Left lung (tissue), 10 donors: ENCODE results near the gene SLC6A12. TPM values are rescaled to one million over a fixed set of nuclear protein-coding genes. Genes with fewer than 3 reads are reported as not detected.

Source experiments
- ATAC-seq: fragments of 200-7000 bp; cut with Tn5 transposase; one replicate; pipeline ENCODE4 v1.9.1; 2020; ENCODE audit warnings: moderate library complexity
- DNase-seq, 4 donors: peaks; one replicate each; pipeline ENCODE4 v3.0.0-alpha.2; 2013 to 2020
- H3K27ac ChIP-seq, 2 donors: fragments of 200-600 bp; sonication (generic) in 1 of 2; one replicate each; pipeline versions ENCODE4 v1.5.0 to v1.8.0; 2020 to 2021
- H3K27me3 ChIP-seq, 2 donors: fragments of 200-600 bp; sonication (generic) in 1 of 2; one replicate each; pipeline versions ENCODE4 v1.5.0 to v1.8.0; 2020 to 2021
- H3K36me3 ChIP-seq, 2 donors: fragments of 200-600 bp; sonication (generic) in 1 of 2; one replicate each; pipeline versions ENCODE4 v1.5.0 to v1.8.0; 2020 to 2021
- H3K4me1 ChIP-seq, 2 donors: fragments of 200-600 bp; one replicate each; pipeline ENCODE4 v1.8.0; 2021
- H3K4me3 ChIP-seq, 2 donors: fragments of 200-600 bp; sonication (generic) in 1 of 2; one replicate each; pipeline versions ENCODE4 v1.5.0 to v1.8.0; 2020 to 2021; ENCODE audit warnings: mild to moderate bottlenecking in 1 of 2
- H3K9me3 ChIP-seq, 2 donors: fragments of 200-600 bp; sonication (generic) in 1 of 2; one replicate each; pipeline versions ENCODE4 v1.5.0 to v1.8.0; 2020 to 2021
- CTCF ChIP-seq, 2 donors: fragments of 200-600 bp; sonication (generic) in 1 of 2; IDR thresholded peaks; one replicate each; pipeline versions ENCODE4 v1.5.0 to v1.8.0; 2021; ENCODE audit warnings: antibody characterized with exemption in 2 of 2
- intact Hi-C, 2 donors: fragments of 100-400 bp; cut with DNase I; formaldehyde crosslinking; loops; one replicate each; pipeline versions ENCODE4 v1.11.2 to v1.14.2; 2022
- polyA plus RNA-seq, 6 donors: library from polyadenylated mRNA; unstranded; fragments of 120-200 nt; gene quantifications; one replicate each; pipeline ENCODE4 v1.2.1, GENCODE V29; 2013; ENCODE audit not compliant: insufficient read length in 6 of 6
- total RNA-seq, 2 donors: library from RNA; stranded (reverse); fragmentation: NEBNext Ultra II Directional; extraction: Animal tissue kit (Norgen Biotek cat#: 25700); gene quantifications; one replicate each; pipeline ENCODE4 v1.2.1, GENCODE V29; 2021
- donor health status: DM: no; HTN: yes; CAD: no.
- donor health status: DM: no; HTN: no; CAD: no.

SLC6A12 gene
- total and polyA plus RNA-seq, 8 donors: 0.52 to 4.7 (median 0.92) TPM

- Histone ChIP-seq H3K27me3 (peaks cover 3 to 34% of the 10 kb centered on the region in 2 donors), H3K4me3 (peak overlapping the region in 1 of 2 donors; percentile 30), H3K9me3 (no peaks in the 10 kb centered on the region), H3K36me3 (no peaks in the 10 kb centered on the region), H3K27ac (peak overlapping the region in 1 of 2 donors; percentile 82), H3K4me1 (peaks cover 0 to 15% of the 10 kb centered on the region in 2 donors)
- peak; percentile 43 for ATAC-seq
- intact Hi-C loops: no loop called here
- no peak for TF ChIP-seq CTCF (IDR thresholded peaks at IDR 0.05)
- DNase-seq: peak in 3 of 4 donors; percentile 38 to 75 (median 45)
Observed at GRCh38 chr12:212715-213526, 1.0 kb downstream of the SLC6A12 start.

- peaks cover 3 to 34% of the 10 kb centered on the region in 2 donors for H3K27me3 ChIP-seq
- H3K36me3 ChIP-seq: no peaks in the 10 kb centered on the region
- peaks cover 0 to 15% of the 10 kb centered on the region in 2 donors for H3K4me1 ChIP-seq
- peak overlapping the region in 1 of 2 donors; percentile 82 for H3K27ac ChIP-seq
- no peaks in the 10 kb centered on the region for H3K9me3 ChIP-seq
- DNase-seq: no peak
- peak overlapping the region in 1 of 2 donors; percentile 30 for H3K4me3 ChIP-seq
- intact Hi-C loops: no loop called here
- ATAC-seq: no peak
- no peak for TF ChIP-seq CTCF (IDR thresholded peaks at IDR 0.05)
Observed at GRCh38 chr12:212415-212714, 1.6 kb downstream of the SLC6A12 start.

- no peak for DNase-seq
- H3K4me3 ChIP-seq: no peak overlapping the region
- peaks cover 0 to 15% of the 10 kb centered on the region in 2 donors for H3K4me1 ChIP-seq
- no peaks in the 10 kb centered on the region for H3K9me3 ChIP-seq
- ATAC-seq: no peak
- intact Hi-C loops: no loop called here
- H3K36me3 ChIP-seq: no peaks in the 10 kb centered on the region
- peaks cover 3 to 37% of the 10 kb centered on the region in 2 donors for H3K27me3 ChIP-seq
- peak overlapping the region in 1 of 2 donors; percentile 82 for H3K27ac ChIP-seq
- no peak for TF ChIP-seq CTCF (IDR thresholded peaks at IDR 0.05)
Observed at GRCh38 chr12:211639-212414, 2.1 kb downstream of the SLC6A12 start.

GRCh38 chr12:211142-211465, 2.9 kb downstream of the SLC6A12 start:
- Histone ChIP-seq H3K36me3 (no peaks in the 10 kb centered on the region), H3K27ac (no peak overlapping the region), H3K27me3 (peaks cover 3 to 43% of the 10 kb centered on the region in 2 donors), H3K9me3 (no peaks in the 10 kb centered on the region), H3K4me3 (no peak overlapping the region), H3K4me1 (peaks cover 0 to 15% of the 10 kb centered on the region in 2 donors)
- intact Hi-C loops: no loop called here
- ATAC-seq (no peak), DNase-seq (no peak)
- no peak for TF ChIP-seq CTCF (IDR thresholded peaks at IDR 0.05)
